H1 (cell line): Measurements from ENCODE around the gene MTFMT.

ENCODE experiments used
- JUND ChIP-seq: IDR thresholded peaks from 2 replicates; pipeline ENCODE4 v1.6.1; 2011; ENCODE audit warnings: mild to moderate bottlenecking, improper control_type of control experiment, low read length
- KDM1A ChIP-seq: fragments of 200-600, 300-600 bp; sonication (generic); IDR thresholded peaks from 2 replicates; pipeline ENCODE4 v1.7.1; 2016; ENCODE audit warnings: mild to moderate bottlenecking, low read length, borderline replicate concordance
- POLR2A ChIP-seq, 2 experiments: IDR thresholded peaks; 1 replicate in 1 of 2; 2 replicates in 1 of 2; pipeline ENCODE4 v1.6.1; 2011; ENCODE audit warnings: low read depth in 2 of 2, low read length in 2 of 2, mild to moderate bottlenecking in 2 of 2; ENCODE audit errors: control extremely low read depth in 1 of 2
- POLR2AphosphoS5 ChIP-seq: IDR thresholded peaks from 2 replicates; pipeline ENCODE4 v1.6.1; 2011; ENCODE audit warnings: low read depth, low read length
- SIN3A ChIP-seq, 2 experiments: IDR thresholded peaks in 1 of 2; conservative IDR thresholded peaks in 1 of 2; 2 replicates each; pipeline ENCODE4 v1.6.1; 2011 to 2012; ENCODE audit warnings: low read length in 2 of 2, improper control_type of control experiment in 1 of 2, low read depth in 1 of 2, mild to moderate bottlenecking in 1 of 2
- TAF1 ChIP-seq: IDR thresholded peaks from 2 replicates; pipeline ENCODE4 v1.6.1; 2011; ENCODE audit warnings: mild to moderate bottlenecking, low read depth, low read length
- YY1 ChIP-seq: IDR thresholded peaks from 2 replicates; pipeline ENCODE4 v1.6.1; 2011; ENCODE audit warnings: low read depth, mild to moderate bottlenecking, low read length
- TF ChIP-seq, protein P1 (sequence below), 3 experiments: IDR thresholded peaks; 1 replicate in 2 of 3; 2 replicates in 1 of 3; pipeline versions ENCODE4 v1.5.1 to v1.6.1; 2011; ENCODE audit warnings: low read length in 3 of 3, mild to moderate bottlenecking in 3 of 3, inconsistent platforms in 2 of 3, low read depth in 1 of 3, moderate library complexity in 1 of 3; ENCODE audit not compliant: insufficient read depth in 1 of 3; ENCODE audit errors: control extremely low read depth in 1 of 3

DNA sequence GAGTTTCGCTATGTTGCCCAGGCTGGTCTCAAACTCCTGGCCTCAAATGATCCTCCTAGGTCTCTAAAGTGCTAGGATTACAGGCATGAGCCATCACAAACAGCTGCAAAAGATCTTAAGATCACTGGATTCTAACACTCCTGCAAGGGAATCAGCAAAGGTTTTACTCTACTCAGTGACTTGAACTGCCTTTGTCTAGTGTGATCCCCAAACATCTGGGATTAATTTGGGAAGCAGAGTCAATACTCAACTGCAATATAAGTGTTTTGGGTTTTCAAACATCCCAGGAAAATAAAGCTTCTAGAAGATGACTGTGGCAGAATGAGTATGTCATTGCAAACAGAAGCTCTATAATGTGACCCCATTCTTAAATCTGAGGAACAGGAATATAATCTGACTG lies 47.0 kb downstream of the MTFMT start:
- TF ChIP-seq SIN3A (conservative IDR thresholded peaks at IDR 0.05 in 1 of 2, IDR thresholded peaks at IDR 0.05 in 1 of 2; ENCODE audit: low read depth in 1 of 2, low read length in 2 of 2) (no peak), POLR2A (IDR thresholded peaks at IDR 0.05; ENCODE audit: control extremely low read depth in 1 of 2, low read depth in 2 of 2, low read length in 2 of 2) (no peak), TAF1 (no peak), JUND (no peak), KDM1A (no peak), YY1 (no peak), POLR2AphosphoS5 (no peak)
- TF ChIP-seq, protein P1, sequence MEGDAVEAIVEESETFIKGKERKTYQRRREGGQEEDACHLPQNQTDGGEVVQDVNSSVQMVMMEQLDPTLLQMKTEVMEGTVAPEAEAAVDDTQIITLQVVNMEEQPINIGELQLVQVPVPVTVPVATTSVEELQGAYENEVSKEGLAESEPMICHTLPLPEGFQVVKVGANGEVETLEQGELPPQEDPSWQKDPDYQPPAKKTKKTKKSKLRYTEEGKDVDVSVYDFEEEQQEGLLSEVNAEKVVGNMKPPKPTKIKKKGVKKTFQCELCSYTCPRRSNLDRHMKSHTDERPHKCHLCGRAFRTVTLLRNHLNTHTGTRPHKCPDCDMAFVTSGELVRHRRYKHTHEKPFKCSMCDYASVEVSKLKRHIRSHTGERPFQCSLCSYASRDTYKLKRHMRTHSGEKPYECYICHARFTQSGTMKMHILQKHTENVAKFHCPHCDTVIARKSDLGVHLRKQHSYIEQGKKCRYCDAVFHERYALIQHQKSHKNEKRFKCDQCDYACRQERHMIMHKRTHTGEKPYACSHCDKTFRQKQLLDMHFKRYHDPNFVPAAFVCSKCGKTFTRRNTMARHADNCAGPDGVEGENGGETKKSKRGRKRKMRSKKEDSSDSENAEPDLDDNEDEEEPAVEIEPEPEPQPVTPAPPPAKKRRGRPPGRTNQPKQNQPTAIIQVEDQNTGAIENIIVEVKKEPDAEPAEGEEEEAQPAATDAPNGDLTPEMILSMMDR (IDR thresholded peaks at IDR 0.05; ENCODE audit: control extremely low read depth in 1 of 3, insufficient read depth in 1 of 3, low read depth in 1 of 3, low read length in 3 of 3): no peak
